Spleen (tissue), 11 donors: ENCODE measurements around the gene XPO6. TPM values are rescaled to one million over a fixed set of nuclear protein-coding genes. Genes with fewer than 3 reads are reported as not detected.

Experiments used
- DNase-seq: peaks from one replicate; pipeline ENCODE4 v3.0.0-alpha.2; 2020
- H3K27ac ChIP-seq, 8 donors: fragments of 200-600 bp; sonication (generic) in 7 of 8; 1 replicate in 4 of 8; 2 replicates in 4 of 8; pipeline versions ENCODE4 v1.5.0 to v1.8.0; 2016 to 2021; ENCODE audit warnings: inconsistent platforms in 4 of 8, mild to moderate bottlenecking in 4 of 8, moderate library complexity in 1 of 8
- H3K27me3 ChIP-seq, 7 donors: fragments of 200-600 bp; sonication (generic) in 6 of 7; replicated peaks in 1 of 7; 1 replicate in 4 of 7; 2 replicates in 3 of 7; pipeline versions ENCODE4 v1.5.0 to v1.8.0; 2016 to 2021; ENCODE audit warnings: inconsistent platforms in 3 of 7, mild to moderate bottlenecking in 1 of 7
- H3K36me3 ChIP-seq, 6 donors: fragments of 200-600 bp; sonication (generic) in 5 of 6; 1 replicate in 4 of 6; 2 replicates in 2 of 6; pipeline versions ENCODE4 v1.5.0 to v1.8.0; 2016 to 2021; ENCODE audit warnings: inconsistent platforms in 2 of 6
- H3K4me1 ChIP-seq, 6 donors: fragments of 200-600 bp; sonication (generic) in 5 of 6; 1 replicate in 3 of 6; 2 replicates in 3 of 6; pipeline versions ENCODE4 v1.5.0 to v1.8.0; 2016 to 2021; ENCODE audit warnings: inconsistent platforms in 3 of 6
- H3K4me3 ChIP-seq, 8 donors: fragments of 200-600 bp; sonication (generic) in 7 of 8; 1 replicate in 4 of 8; 2 replicates in 4 of 8; pipeline versions ENCODE4 v1.5.0 to v1.8.0; 2016 to 2021; ENCODE audit warnings: inconsistent platforms in 4 of 8, mild to moderate bottlenecking in 4 of 8, moderate library complexity in 2 of 8
- H3K9me3 ChIP-seq, 8 donors: fragments of 200-600 bp; sonication (generic) in 7 of 8; 1 replicate in 4 of 8; 2 replicates in 4 of 8; pipeline versions ENCODE4 v1.5.0 to v1.8.0; 2016 to 2021; ENCODE audit warnings: inconsistent platforms in 4 of 8
- CTCF ChIP-seq, 11 experiments: fragments of 200-600 bp in 7 of 11; fragments of 450-650 bp in 4 of 11; sonication (generic) in 4 of 11; IDR thresholded peaks in 8 of 11; conservative IDR thresholded peaks in 3 of 11; 1 replicate in 7 of 11; 2 replicates in 4 of 11; pipeline versions ENCODE4 v1.4.0 to v1.8.0; 2016 to 2021; ENCODE audit warnings: antibody characterized with exemption in 11 of 11, inconsistent platforms in 4 of 11, mild to moderate bottlenecking in 1 of 11
- POLR2A ChIP-seq, 3 donors: fragments of 450-650 bp; IDR thresholded peaks; one replicate each; pipeline ENCODE4 v1.5.1; 2017; ENCODE audit warnings: antibody characterized with exemption in 3 of 3, mild to moderate bottlenecking in 1 of 3
- POLR2AphosphoS5 ChIP-seq, 3 donors: sonication (generic); formaldehyde crosslinking; IDR thresholded peaks; one replicate each; pipeline ENCODE4 v1.5.1; 2017; ENCODE audit warnings: antibody characterized with exemption in 3 of 3
- WGBS, 5 donors: extraction: QIAGEN DNeasy Blood & Tissue Kit in 3 of 5; methylation state at CpG; one replicate each; pipeline versions ENCODE4 v1.1.5 to v1.1.7; 2013 to 2018; 5-methylcytosine and 5-hydroxymethylcytosine counted together
- intact Hi-C: fragments of 100-400 bp; cut with DNase I; formaldehyde crosslinking; loops from one replicate; pipeline ENCODE4 v1.15.0; 2023; ENCODE audit warnings: low total_unique reads
- polyA plus RNA-seq, 3 donors: library from polyadenylated mRNA; stranded (reverse); fragments of 200-250 nt; gene quantifications; one replicate each; pipeline ENCODE4 v1.2.1, GENCODE V29; 2013
- total RNA-seq, 7 donors: library from RNA; depleted of rRNA in 3 of 7; stranded (reverse); fragments of >200 nt in 3 of 7; fragmentation: NEBNext Ultra II Directional in 4 of 7; extraction: Animal tissue kit (Norgen Biotek cat#: 25700) in 4 of 7; gene quantifications; one replicate each; pipeline versions ENCODE4 v1.1.0 to v1.2.1, GENCODE V29; 2016 to 2021
- donor health status: healthy with polysubstance abuse.
- donor health status: DM: no; HTN: no; CAD: no; lungs with moderate emphysema.
- donor health status: DM: no; HTN: no; CAD: no.
- donor health status: Bipolar disorder and iron deficiency.
- donor health status: healthy.
- donor health status: DM: no; HTN: no; CAD: no.
- donor health status: DM: yes; HTN: yes; CAD: no.

The XPO6 gene
- total and polyA plus RNA-seq, 10 donors: 96.9 to 517 (median 302) TPM

GRCh38 chr16:28093385-28093725 is 118.4 kb downstream of the XPO6 start:
- no peaks in the 10 kb centered on the region for H3K4me1 ChIP-seq
- H3K36me3 ChIP-seq: peaks cover 6 to 70% (median 25%) of the 10 kb centered on the region in 6 donors
- H3K4me3 ChIP-seq: no peak overlapping the region
- no peak overlapping the region for H3K27ac ChIP-seq
- WGBS, 5 donors: 79 to 93% (median 90%) methylated on average over 5 of the region's 5 CpGs
- intact Hi-C loops: no loop called here
- no peak for TF ChIP-seq POLR2A (IDR thresholded peaks at IDR 0.05)
- peak in 2 of 3 donors; percentile 13 to 52 for TF ChIP-seq POLR2AphosphoS5 (IDR thresholded peaks at IDR 0.05)
- no peak for TF ChIP-seq CTCF (IDR thresholded peaks at IDR 0.05 in 8 of 11, conservative IDR thresholded peaks at IDR 0.05 in 3 of 11)
- H3K27me3 ChIP-seq: no peaks in the 10 kb centered on the region
- DNase-seq: peak; percentile 48
- no peaks in the 10 kb centered on the region for H3K9me3 ChIP-seq

GRCh38 chr16:28092721-28093384 is 118.9 kb downstream of the XPO6 start:
- Histone ChIP-seq H3K27me3 (no peaks in the 10 kb centered on the region), H3K4me1 (no peaks in the 10 kb centered on the region), H3K9me3 (no peaks in the 10 kb centered on the region), H3K27ac (no peak overlapping the region), H3K4me3 (no peak overlapping the region), H3K36me3 (peaks cover 2 to 65% (median 20%) of the 10 kb centered on the region in 6 donors)
- DNase-seq: peak; percentile 47
- WGBS, 5 donors: 83 to 91% (median 87%) methylated on average over 17 of the region's 17 CpGs
- TF ChIP-seq POLR2AphosphoS5 (IDR thresholded peaks at IDR 0.05) (no peak), CTCF (IDR thresholded peaks at IDR 0.05 in 8 of 11, conservative IDR thresholded peaks at IDR 0.05 in 3 of 11) (no peak), POLR2A (IDR thresholded peaks at IDR 0.05) (no peak)
- intact Hi-C loops: no loop called here

GRCh38 chr16:28091656-28092055 is 120.1 kb downstream of the XPO6 start:
- 88 to 94% (median 90%) methylated on average over 9 to 12 of the region's 12 CpGs for WGBS, 5 donors
- DNase-seq: peak; percentile 67
- TF ChIP-seq POLR2A (IDR thresholded peaks at IDR 0.05) (no peak), CTCF (IDR thresholded peaks at IDR 0.05 in 8 of 11, conservative IDR thresholded peaks at IDR 0.05 in 3 of 11) (no peak), POLR2AphosphoS5 (IDR thresholded peaks at IDR 0.05) (peak in 2 of 3 donors; percentile 17 to 55)
- Histone ChIP-seq H3K27ac (no peak overlapping the region), H3K4me1 (no peaks in the 10 kb centered on the region), H3K9me3 (no peaks in the 10 kb centered on the region), H3K36me3 (peaks cover 0 to 53% (median 8%) of the 10 kb centered on the region in 6 donors), H3K4me3 (no peak overlapping the region), H3K27me3 (no peaks in the 10 kb centered on the region)
- intact Hi-C loops: no loop called here

GRCh38 chr16:28090646-28091377 is 121.0 kb downstream of the XPO6 start:
- Histone ChIP-seq H3K27me3 (no peaks in the 10 kb centered on the region), H3K36me3 (peaks cover 0 to 44% (median 3%) of the 10 kb centered on the region in 6 donors), H3K4me1 (no peaks in the 10 kb centered on the region), H3K4me3 (no peak overlapping the region), H3K27ac (no peak overlapping the region), H3K9me3 (no peaks in the 10 kb centered on the region)
- 79 to 85% (median 81%) methylated on average over 13 to 19 of the region's 19 CpGs for WGBS, 5 donors
- TF ChIP-seq POLR2AphosphoS5 (IDR thresholded peaks at IDR 0.05): peak in 2 of 3 donors; percentile 7 to 74
- TF ChIP-seq POLR2A (IDR thresholded peaks at IDR 0.05): no peak
- no peak for TF ChIP-seq CTCF (IDR thresholded peaks at IDR 0.05 in 8 of 11, conservative IDR thresholded peaks at IDR 0.05 in 3 of 11)
- DNase-seq: peak; percentile 49
- intact Hi-C loops: no loop called here
